ENCODE data around the gene MLIP. TPM values are rescaled to one million over a fixed set of nuclear protein-coding genes. Genes with fewer than 3 reads are reported as not detected.

MLIP gene, protein sequence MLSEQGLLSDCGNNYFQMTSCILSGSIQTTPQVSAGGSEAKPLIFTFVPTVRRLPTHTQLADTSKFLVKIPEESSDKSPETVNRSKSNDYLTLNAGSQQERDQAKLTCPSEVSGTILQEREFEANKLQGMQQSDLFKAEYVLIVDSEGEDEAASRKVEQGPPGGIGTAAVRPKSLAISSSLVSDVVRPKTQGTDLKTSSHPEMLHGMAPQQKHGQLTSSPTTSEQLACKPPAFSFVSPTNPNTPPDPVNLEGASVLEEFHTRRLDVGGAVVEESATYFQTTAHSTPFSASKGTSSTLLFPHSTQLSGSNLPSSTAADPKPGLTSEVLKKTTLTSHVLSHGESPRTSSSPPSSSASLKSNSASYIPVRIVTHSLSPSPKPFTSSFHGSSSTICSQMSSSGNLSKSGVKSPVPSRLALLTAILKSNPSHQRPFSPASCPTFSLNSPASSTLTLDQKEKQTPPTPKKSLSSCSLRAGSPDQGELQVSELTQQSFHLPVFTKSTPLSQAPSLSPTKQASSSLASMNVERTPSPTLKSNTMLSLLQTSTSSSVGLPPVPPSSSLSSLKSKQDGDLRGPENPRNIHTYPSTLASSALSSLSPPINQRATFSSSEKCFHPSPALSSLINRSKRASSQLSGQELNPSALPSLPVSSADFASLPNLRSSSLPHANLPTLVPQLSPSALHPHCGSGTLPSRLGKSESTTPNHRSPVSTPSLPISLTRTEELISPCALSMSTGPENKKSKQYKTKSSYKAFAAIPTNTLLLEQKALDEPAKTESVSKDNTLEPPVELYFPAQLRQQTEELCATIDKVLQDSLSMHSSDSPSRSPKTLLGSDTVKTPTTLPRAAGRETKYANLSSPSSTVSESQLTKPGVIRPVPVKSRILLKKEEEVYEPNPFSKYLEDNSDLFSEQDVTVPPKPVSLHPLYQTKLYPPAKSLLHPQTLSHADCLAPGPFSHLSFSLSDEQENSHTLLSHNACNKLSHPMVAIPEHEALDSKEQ
- 0.26 and 0.40 TPM in 2 replicates for total RNA-seq

DNA sequence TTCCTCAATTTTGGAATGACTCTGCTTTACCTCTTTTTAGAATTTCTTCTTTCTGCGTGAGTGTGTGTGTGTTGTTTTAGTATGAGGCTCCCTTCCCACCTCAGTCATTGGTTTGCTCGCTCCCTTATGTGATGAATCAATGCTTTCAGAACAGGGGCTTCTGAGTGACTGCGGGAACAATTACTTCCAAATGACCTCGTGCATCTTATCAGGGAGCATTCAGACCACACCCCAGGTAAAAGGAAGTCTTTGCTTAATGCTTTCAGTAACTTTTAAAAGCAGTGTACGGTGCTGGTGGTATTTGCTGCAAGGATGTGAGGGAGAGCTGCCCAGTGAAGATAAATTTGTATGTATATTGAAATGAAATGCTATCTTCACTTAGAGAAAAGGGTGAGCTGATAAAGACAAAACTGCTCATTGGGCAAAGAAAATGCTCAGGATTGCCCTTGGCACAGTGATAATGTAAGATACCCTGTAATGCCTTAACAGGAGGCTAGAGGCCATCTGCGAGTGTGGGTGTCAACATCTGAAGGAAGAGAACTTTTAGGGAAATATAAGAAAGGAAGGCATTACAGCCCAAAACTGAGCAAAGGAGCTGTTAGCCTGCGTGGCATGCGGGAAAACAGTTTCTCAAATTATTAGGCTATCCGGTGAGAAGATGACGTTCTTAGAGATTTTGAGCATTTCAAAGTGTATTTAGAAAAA lies at the start of gene MLIP:
Gene MLIP, plus strand, starts transcription at position 103 of the 705 bp plus-strand sequence. Its CDS starts 37 bp downstream, at position 140.

GRCh38 chr6:54308289-54308985 lies 197.2 kb downstream of the MLIP start, which contains the start of gene TINAG:
Gene TINAG (plus strand): TSS chr6:54308441. CDS start chr6:54308551, 110 bp downstream.

Other genes starting within 250 kb of the MLIP start
- not detected in 2 replicates for gene TINAG, start 197.0 kb downstream of the MLIP start, total RNA-seq

Measured in smooth muscle cell of the pulmonary artery (primary cell).